ENCODE measurements around the gene NOS1AP.

The NOS1AP gene

DNA sequence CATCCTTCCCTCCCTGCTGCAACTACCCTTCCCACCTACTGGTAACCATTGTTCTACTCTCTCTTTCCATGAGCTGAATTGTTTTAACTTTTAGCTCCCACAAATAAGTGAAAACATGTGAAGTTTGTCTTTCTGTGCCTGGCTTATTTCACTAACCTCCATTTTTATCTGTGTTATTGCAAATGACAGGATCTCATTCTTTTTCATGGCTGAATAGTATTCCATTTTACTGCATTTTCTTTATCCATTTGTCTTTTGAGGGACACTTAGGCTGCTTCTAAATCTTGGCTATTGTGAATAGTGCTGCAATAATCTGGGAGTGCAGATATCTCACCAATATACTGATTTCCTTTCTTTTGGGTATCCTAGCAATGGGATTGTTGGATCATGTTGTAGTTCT lies 80.6 kb downstream of the NOS1AP start:
- Histone ChIP-seq H3K9me3 (ENCODE audit: insufficient read depth, low read depth, low read length) (no peaks in the 10 kb centered on the region), H3K27ac (ENCODE audit: low read depth, low read length) (no peak overlapping the region), H3K4me1 (ENCODE audit: insufficient read depth, low read length) (peaks cover 43% of the 10 kb centered on the region), H3K27me3 (ENCODE audit: insufficient read depth, low read length) (no peaks in the 10 kb centered on the region), H3K9ac (ENCODE audit: low read depth, low read length) (no peak overlapping the region), H3K36me3 (ENCODE audit: insufficient read depth, low read length) (no peaks in the 10 kb centered on the region), H3K4me3 (ENCODE audit: low read length) (no peak overlapping the region)

DNA sequence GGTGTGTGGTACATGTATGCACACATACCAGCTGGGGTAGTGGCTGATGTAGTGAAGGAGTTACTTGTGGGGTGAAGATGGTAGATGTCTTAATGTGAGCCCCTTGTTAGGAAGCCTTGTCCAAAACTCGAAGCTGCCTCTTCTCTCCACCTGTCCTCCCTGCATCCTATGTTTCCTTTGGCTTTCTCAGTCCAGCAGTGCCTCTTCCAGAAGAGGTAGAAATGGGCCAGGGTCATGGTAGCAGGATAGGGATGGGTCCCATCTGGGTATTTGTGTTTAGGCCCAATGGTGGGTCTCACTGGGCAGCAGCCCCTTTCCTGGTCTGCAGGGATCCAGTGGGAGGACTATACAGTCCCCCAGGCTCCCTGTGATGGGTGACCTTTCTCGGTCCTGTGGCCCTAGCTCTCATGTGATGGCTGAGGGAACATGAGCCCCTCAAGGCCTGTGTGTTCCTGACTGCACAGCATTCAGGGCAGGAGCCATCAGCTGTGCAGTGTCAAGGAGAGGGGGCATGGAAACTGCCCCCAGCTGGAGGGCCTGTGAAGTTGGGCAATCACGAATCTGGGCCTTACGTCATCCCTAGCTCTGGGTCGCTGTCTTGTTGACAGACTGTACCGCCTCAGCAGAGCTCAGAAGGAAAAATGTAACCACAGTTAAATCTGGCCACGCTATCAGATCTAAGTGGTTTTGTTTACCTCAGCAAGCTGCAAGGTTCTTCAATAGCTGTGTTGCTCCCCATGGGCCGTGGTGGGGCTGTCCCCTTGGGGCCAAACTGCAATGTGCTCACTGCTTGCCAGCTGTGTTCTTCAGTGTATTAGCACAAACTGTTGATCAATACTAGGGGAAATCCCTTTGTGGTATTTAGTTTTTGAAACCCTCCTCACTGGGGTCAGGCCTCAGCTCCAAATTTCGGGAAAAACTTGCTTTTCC lies 82.7 kb downstream of the NOS1AP start:
- peaks cover 33% of the 10 kb centered on the region for H3K4me1 ChIP-seq (ENCODE audit: insufficient read depth, low read length)
- 82% methylated on average over 9 of the region's 9 CpGs for WGBS
- H3K27ac ChIP-seq (ENCODE audit: low read depth, low read length): no peak overlapping the region
- H3K4me3 ChIP-seq (ENCODE audit: low read length): no peak overlapping the region
- H3K9ac ChIP-seq (ENCODE audit: low read depth, low read length): no peak overlapping the region
- H3K36me3 ChIP-seq (ENCODE audit: insufficient read depth, low read length): no peaks in the 10 kb centered on the region
- H3K9me3 ChIP-seq (ENCODE audit: insufficient read depth, low read depth, low read length): no peaks in the 10 kb centered on the region
- H3K27me3 ChIP-seq (ENCODE audit: insufficient read depth, low read length): no peaks in the 10 kb centered on the region

DNA sequence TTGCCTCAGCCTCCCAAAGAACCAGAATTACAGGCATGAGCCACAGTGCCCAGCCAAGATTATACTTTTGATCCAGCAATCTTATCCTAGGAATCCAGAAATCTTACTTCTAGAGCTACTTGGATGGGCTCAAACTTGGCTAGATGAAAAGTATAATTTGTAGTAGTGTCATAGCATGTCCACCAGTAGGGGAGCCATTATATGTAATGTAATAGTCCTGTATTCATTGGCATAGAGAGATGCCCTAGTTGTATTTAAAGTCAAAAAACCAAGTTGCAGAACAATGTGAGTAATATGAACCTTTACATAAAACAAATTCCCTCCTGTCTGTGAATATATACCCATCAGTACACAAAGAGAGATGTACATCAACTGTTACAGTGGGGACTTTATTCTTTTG lies 83.9 kb downstream of the NOS1AP start:
- no peaks in the 10 kb centered on the region for H3K27me3 ChIP-seq (ENCODE audit: insufficient read depth, low read length)
- H3K9ac ChIP-seq (ENCODE audit: low read depth, low read length): no peak overlapping the region
- H3K4me3 ChIP-seq (ENCODE audit: low read length): no peak overlapping the region
- no peaks in the 10 kb centered on the region for H3K36me3 ChIP-seq (ENCODE audit: insufficient read depth, low read length)
- peaks cover 21% of the 10 kb centered on the region for H3K4me1 ChIP-seq (ENCODE audit: insufficient read depth, low read length)
- no peaks in the 10 kb centered on the region for H3K9me3 ChIP-seq (ENCODE audit: insufficient read depth, low read depth, low read length)
- no peak overlapping the region for H3K27ac ChIP-seq (ENCODE audit: low read depth, low read length)

DNA sequence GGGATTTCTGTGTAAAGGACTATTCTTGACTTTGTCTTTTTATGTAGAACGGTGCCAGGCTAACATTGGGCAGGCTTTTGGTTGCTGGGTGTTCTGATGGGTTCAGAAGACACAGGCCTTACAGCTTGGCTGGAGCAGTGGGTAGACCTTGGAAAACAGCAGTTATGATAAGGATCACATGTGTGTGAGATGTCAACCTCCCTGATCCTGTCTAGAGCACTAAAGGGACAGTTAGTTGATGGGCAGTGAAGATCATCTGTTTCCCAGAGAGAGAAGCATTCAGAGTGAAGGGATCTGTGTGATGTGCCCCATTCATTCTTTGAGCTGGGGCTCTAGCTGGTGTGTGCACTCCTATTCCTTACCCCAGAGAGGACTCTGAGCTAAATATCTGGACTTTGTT lies 88.0 kb downstream of the NOS1AP start:
- Histone ChIP-seq H3K9ac (ENCODE audit: low read depth, low read length) (no peak overlapping the region), H3K27me3 (ENCODE audit: insufficient read depth, low read length) (no peaks in the 10 kb centered on the region), H3K27ac (ENCODE audit: low read depth, low read length) (no peak overlapping the region), H3K4me3 (ENCODE audit: low read length) (no peak overlapping the region), H3K9me3 (ENCODE audit: insufficient read depth, low read depth, low read length) (no peaks in the 10 kb centered on the region), H3K36me3 (ENCODE audit: insufficient read depth, low read length) (no peaks in the 10 kb centered on the region), H3K4me1 (ENCODE audit: insufficient read depth, low read length) (peaks cover 10% of the 10 kb centered on the region; the same call in 1 of the 2 replicates)
- whole genome bisulfite sequencing: 95% methylated on average over 1 of the region's 1 CpG

DNA sequence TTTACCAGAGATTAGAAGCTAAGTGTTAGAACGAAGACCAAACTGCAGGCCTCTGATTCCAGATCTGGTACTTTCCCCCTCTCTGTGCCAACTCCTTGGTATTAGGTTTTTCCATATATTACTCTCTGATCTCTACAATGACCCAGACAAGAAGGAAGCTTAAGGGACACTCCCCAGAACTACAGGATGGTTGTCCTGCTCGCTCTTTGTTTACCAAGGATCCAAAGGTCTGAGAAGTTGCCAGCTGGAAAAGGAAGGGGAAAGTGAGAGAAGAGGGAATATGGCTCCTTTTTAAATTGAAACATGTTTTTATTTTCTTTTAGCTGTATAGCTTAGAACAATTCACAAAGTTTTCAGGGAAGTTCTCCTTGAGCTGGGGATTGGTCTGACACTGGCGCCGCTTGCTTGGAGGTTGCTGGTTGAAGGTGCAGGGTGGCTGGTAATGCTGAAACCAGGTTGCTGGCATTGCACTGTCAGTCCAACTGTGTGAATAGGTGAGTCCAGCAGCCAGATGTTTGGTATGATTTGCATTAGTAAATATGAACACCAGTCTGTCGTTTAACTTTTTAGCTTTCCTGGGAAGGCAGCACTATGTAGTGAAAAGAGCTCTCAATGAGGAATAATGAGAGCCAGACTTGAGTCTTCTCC lies 89.3 kb downstream of the NOS1AP start:
- Histone ChIP-seq H3K36me3 (ENCODE audit: insufficient read depth, low read length) (no peaks in the 10 kb centered on the region), H3K9ac (ENCODE audit: low read depth, low read length) (no peak overlapping the region), H3K4me3 (ENCODE audit: low read length) (no peak overlapping the region), H3K9me3 (ENCODE audit: insufficient read depth, low read depth, low read length) (no peaks in the 10 kb centered on the region), H3K27ac (ENCODE audit: low read depth, low read length) (no peak overlapping the region), H3K27me3 (ENCODE audit: insufficient read depth, low read length) (no peaks in the 10 kb centered on the region), H3K4me1 (ENCODE audit: insufficient read depth, low read length) (peaks cover 7% of the 10 kb centered on the region)
- WGBS: 90% methylated on average over 4 of the region's 5 CpGs

DNA sequence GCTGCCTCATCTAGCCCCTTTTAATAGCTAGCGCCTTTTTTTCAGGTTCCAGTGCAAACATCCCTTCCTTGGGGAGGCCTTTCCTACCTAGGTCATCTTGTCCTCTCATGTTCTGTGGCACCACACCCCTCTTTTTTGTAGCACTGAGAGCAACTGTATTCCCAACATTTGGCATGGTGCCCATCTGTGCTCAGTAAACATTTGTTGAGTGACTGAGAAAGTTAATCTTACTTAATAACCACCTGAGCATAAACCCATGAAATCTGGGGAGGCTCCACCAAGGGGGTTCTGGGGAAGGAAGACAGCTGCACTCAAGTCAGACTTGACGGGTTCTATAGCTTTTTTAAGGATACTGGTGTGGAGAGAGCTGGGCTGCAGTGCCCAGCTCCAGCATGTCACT lies 90.0 kb downstream of the NOS1AP start:
- no peaks in the 10 kb centered on the region for H3K36me3 ChIP-seq (ENCODE audit: insufficient read depth, low read length)
- 88% methylated on average over 2 of the region's 2 CpGs for WGBS

DNA sequence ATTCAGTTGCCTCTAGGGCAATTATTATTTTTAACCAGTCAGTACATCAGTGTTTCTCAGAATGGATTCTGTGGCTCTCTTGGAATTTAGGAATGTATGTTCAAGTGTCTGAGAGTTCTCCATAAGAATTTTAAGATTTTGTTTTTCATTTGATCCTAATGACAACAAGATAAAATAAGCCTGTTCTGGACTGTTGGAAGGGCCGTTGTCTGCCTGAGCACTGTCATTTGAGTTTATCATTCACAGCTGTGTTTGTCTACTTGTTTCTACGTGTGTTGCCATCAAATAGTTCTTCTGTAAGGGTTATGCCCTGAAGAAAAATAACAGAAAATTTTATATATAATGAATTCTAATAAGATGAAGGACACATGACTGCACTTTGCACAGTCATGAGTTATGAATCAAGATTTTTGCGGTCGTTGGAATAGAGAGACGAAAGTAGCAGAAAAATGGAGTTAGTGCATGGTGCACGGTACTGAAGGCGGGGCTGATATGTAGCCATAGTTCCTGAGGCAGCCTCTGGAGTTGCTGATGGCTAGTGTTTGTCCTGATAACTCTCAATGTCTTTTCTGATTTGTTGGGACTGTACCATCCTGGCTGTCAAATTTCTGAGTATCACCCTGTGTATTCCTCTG lies 92.5 kb downstream of the NOS1AP start:
- H3K9me3 ChIP-seq (ENCODE audit: insufficient read depth, low read depth, low read length): no peaks in the 10 kb centered on the region
- H3K27ac ChIP-seq (ENCODE audit: low read depth, low read length): no peak overlapping the region
- H3K4me1 ChIP-seq (ENCODE audit: insufficient read depth, low read length): no peaks in the 10 kb centered on the region; the same call in none of the 2 replicates
- no peak overlapping the region for H3K9ac ChIP-seq (ENCODE audit: low read depth, low read length)
- 96% methylated on average over 7 of the region's 7 CpGs for WGBS
- no peak overlapping the region for H3K4me3 ChIP-seq (ENCODE audit: low read length)
- no peaks in the 10 kb centered on the region for H3K27me3 ChIP-seq (ENCODE audit: insufficient read depth, low read length)
- H3K36me3 ChIP-seq (ENCODE audit: insufficient read depth, low read length): no peaks in the 10 kb centered on the region

More for the DNA sequence above, 90.0 kb downstream of the NOS1AP start:
- Histone ChIP-seq H3K9me3 (ENCODE audit: insufficient read depth, low read depth, low read length) (no peaks in the 10 kb centered on the region), H3K27me3 (ENCODE audit: insufficient read depth, low read length) (no peaks in the 10 kb centered on the region), H3K4me3 (ENCODE audit: low read length) (no peak overlapping the region), H3K27ac (ENCODE audit: low read depth, low read length) (no peak overlapping the region), H3K9ac (ENCODE audit: low read depth, low read length) (no peak overlapping the region), H3K4me1 (ENCODE audit: insufficient read depth, low read length) (peaks cover 7% of the 10 kb centered on the region)

DNA sequence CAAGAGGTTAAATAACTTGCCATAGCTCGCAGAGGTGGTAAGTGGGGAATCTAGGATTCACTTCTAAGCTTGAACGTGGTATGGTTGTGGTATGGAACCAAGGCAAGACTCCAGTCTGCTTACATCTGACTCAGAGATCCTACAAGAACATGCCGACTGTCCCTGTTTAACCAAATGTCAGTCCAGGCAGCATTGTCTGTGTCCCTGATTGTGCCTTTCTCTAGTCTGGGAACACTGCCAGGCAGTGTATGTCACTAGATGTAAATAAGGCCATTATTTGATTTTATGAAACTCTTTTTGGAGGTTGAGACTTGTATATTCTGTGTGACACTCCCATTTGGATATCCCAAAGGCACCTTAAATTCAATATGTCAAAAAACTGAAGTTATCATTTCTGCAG lies 96.0 kb downstream of the NOS1AP start:
- Histone ChIP-seq H3K4me3 (ENCODE audit: low read length) (no peak overlapping the region), H3K27me3 (ENCODE audit: insufficient read depth, low read length) (no peaks in the 10 kb centered on the region), H3K9me3 (ENCODE audit: insufficient read depth, low read depth, low read length) (no peaks in the 10 kb centered on the region), H3K9ac (ENCODE audit: low read depth, low read length) (no peak overlapping the region), H3K27ac (ENCODE audit: low read depth, low read length) (no peak overlapping the region), H3K36me3 (ENCODE audit: insufficient read depth, low read length) (no peaks in the 10 kb centered on the region), H3K4me1 (ENCODE audit: insufficient read depth, low read length) (peaks cover 16% of the 10 kb centered on the region)
- WGBS: 89% methylated on average over 3 of the region's 3 CpGs

DNA sequence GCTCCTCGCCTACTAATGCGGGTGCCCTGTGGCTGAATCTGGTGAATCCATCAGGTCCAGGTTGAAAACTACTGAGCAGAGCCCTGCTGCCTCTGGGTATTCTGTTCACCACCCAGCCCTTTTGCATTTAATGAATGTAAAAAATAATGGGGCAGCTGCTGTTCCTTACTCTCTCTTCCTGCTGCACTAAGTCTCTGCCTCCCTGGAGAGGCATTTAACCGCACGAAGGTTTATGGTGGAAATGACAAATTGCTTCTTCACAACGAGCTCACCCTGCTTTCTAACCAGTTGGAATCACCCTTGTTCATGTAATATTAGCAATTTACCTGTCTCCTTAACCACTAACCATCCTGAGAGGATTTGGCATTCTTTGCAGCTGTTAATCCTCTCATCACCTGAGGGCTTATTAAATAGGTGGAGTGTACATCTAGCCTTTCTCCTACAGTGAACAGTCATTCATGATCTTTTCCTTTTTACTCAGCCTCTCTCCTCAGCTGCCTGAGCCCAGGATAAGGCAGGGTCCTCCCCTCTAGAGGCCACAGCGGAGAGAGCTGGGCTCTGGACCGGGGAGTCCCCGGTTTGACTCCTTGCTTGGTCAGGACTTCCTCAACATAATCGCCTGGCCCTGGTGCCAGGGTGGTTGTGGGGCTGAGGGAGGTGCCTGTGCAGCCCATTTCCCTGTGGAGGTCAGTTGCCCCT lies 97.6 kb downstream of the NOS1AP start:
- Histone ChIP-seq H3K27me3 (ENCODE audit: insufficient read depth, low read length) (no peaks in the 10 kb centered on the region), H3K4me3 (ENCODE audit: low read length) (no peak overlapping the region), H3K27ac (ENCODE audit: low read depth, low read length) (no peak overlapping the region), H3K36me3 (ENCODE audit: insufficient read depth, low read length) (no peaks in the 10 kb centered on the region), H3K9me3 (ENCODE audit: insufficient read depth, low read depth, low read length) (no peaks in the 10 kb centered on the region), H3K4me1 (ENCODE audit: insufficient read depth, low read length) (peaks cover 21% of the 10 kb centered on the region), H3K9ac (ENCODE audit: low read depth, low read length) (no peak overlapping the region)
- WGBS: 84% methylated on average over 9 of the region's 9 CpGs

DNA sequence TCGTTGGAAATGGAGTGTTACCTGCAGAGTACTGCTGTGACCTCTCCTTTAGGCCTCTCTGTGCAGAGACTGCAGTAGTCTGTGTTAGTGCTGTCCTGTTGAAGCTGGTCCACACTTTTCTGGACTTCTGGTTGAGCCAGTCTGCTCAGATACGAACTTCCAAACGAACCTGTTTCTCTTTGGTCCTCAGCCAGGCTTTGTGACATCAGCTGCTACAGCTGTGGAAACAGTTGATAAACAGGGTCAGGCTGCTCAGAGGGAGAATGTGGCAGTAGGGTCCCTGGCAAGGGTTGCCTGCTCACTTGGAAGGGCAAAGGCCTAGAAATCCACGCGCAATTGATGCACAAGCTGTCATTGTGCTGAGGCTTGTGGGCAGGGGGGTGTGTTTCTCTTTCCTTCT lies 98.8 kb downstream of the NOS1AP start:
- H3K4me3 ChIP-seq (ENCODE audit: low read length): no peak overlapping the region
- H3K36me3 ChIP-seq (ENCODE audit: insufficient read depth, low read length): no peaks in the 10 kb centered on the region
- H3K9ac ChIP-seq (ENCODE audit: low read depth, low read length): no peak overlapping the region
- no peak overlapping the region for H3K27ac ChIP-seq (ENCODE audit: low read depth, low read length)
- H3K9me3 ChIP-seq (ENCODE audit: insufficient read depth, low read depth, low read length): no peaks in the 10 kb centered on the region
- 93% methylated on average over 5 of the region's 5 CpGs for WGBS
- no peaks in the 10 kb centered on the region for H3K27me3 ChIP-seq (ENCODE audit: insufficient read depth, low read length)
- H3K4me1 ChIP-seq (ENCODE audit: insufficient read depth, low read length): peaks cover 31% of the 10 kb centered on the region

Measured in HUES64 (cell line).